SK-N-SH (cell line): ENCODE data around the gene NUAK2.

Experiments
- MXI1 ChIP-seq: IDR thresholded peaks from 2 replicates; pipeline ENCODE4 v1.6.1; 2012; ENCODE audit warnings: mild to moderate bottlenecking, low read depth, low read length, improper control_type of control experiment
- RCOR1 ChIP-seq: fragments of 150-350 bp; IDR thresholded peaks from 2 replicates; pipeline ENCODE4 v1.6.1; 2017; ENCODE audit warnings: antibody characterized with exemption, low read length
- RXRA ChIP-seq: IDR thresholded peaks from 2 replicates; pipeline ENCODE4 v1.4.0; 2012; ENCODE audit warnings: low read depth, mild to moderate bottlenecking, borderline replicate concordance
- SMC3 ChIP-seq: IDR thresholded peaks from 2 replicates; pipeline ENCODE4 v1.6.1; 2012; ENCODE audit warnings: low read depth, low read length, improper control_type of control experiment
- TF ChIP-seq, protein P1 (sequence below): fragments of 200-600 bp; sonication (generic); IDR thresholded peaks from 2 replicates; pipeline ENCODE4 v1.6.1; 2017; ENCODE audit warnings: antibody characterized with exemption, mild to moderate bottlenecking, moderate library complexity

DNA sequence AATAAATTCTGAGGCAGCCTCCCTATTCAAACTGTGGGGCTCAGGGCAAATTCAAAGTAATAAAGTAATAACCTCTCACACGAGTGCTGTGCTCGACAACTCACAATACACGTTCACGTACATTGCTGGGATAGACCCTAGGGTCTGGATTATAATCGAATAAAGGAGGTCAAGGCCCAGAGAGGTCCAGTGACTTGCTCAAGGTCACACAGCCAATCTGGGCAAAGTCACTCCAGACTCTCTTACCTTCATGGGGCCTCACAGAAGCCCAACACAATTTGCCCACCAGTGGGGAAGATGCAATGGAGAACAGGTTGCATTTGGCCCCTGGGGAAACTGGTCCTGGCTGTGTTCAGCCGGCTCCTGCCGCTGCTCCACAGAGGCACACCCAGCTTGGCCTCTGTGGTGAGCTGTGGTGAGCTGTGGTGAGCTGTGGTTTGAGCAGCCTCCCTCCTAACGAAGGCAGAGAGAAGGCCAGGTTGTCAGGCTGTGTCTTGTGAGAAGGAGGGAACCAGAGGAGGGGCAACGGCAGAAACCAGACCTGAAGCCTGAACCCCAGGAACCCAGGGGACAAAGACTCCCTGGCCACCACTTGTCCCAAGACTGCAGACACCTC is 35.1 kb downstream of the NUAK2 start:
- no peak for TF ChIP-seq SMC3
- TF ChIP-seq, protein P1, sequence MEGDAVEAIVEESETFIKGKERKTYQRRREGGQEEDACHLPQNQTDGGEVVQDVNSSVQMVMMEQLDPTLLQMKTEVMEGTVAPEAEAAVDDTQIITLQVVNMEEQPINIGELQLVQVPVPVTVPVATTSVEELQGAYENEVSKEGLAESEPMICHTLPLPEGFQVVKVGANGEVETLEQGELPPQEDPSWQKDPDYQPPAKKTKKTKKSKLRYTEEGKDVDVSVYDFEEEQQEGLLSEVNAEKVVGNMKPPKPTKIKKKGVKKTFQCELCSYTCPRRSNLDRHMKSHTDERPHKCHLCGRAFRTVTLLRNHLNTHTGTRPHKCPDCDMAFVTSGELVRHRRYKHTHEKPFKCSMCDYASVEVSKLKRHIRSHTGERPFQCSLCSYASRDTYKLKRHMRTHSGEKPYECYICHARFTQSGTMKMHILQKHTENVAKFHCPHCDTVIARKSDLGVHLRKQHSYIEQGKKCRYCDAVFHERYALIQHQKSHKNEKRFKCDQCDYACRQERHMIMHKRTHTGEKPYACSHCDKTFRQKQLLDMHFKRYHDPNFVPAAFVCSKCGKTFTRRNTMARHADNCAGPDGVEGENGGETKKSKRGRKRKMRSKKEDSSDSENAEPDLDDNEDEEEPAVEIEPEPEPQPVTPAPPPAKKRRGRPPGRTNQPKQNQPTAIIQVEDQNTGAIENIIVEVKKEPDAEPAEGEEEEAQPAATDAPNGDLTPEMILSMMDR: no peak
- TF ChIP-seq MXI1: no peak
- TF ChIP-seq RXRA: no peak
- TF ChIP-seq RCOR1: no peak
